ENCODE data around the gene ZFAND4.

DNA sequence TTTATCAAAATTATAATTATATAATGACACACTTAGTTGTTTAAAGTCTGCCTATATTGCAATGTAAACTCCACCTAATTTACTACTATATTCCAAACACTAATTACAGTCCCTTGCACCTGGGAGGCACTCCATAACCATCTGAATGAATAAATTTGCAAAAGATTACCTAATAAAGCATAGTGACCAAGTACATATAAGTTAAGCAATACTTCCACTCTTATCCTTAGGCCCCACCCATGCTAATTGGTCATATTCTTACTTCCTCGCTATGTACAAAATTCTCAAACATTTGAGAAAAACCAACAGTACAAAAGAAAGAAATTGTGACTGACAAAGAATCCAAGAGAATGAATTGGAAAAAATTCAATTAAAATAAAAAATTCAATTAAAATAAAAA is 65.3 kb downstream of the ZFAND4 start:
- TF ChIP-seq SNAI2 (CRISPR knock-in tag; IDR thresholded peaks at IDR 0.05) (no peak), ARNTL (CRISPR knock-in tag; IDR thresholded peaks at IDR 0.05; ENCODE audit: borderline replicate concordance, low read depth) (no peak), ZC3H10 (CRISPR knock-in tag; IDR thresholded peaks at IDR 0.05) (no peak), ZFP3 (CRISPR knock-in tag; IDR thresholded peaks at IDR 0.05) (no peak), OSR1 (CRISPR knock-in tag; IDR thresholded peaks at IDR 0.05) (no peak), ESRRG (CRISPR knock-in tag; IDR thresholded peaks at IDR 0.05) (no peak), ZFP30 (CRISPR knock-in tag; IDR thresholded peaks at IDR 0.05) (no peak), PPARA (CRISPR knock-in tag; IDR thresholded peaks at IDR 0.05; ENCODE audit: borderline replicate concordance) (no peak)
- TF ChIP-seq, protein P1, sequence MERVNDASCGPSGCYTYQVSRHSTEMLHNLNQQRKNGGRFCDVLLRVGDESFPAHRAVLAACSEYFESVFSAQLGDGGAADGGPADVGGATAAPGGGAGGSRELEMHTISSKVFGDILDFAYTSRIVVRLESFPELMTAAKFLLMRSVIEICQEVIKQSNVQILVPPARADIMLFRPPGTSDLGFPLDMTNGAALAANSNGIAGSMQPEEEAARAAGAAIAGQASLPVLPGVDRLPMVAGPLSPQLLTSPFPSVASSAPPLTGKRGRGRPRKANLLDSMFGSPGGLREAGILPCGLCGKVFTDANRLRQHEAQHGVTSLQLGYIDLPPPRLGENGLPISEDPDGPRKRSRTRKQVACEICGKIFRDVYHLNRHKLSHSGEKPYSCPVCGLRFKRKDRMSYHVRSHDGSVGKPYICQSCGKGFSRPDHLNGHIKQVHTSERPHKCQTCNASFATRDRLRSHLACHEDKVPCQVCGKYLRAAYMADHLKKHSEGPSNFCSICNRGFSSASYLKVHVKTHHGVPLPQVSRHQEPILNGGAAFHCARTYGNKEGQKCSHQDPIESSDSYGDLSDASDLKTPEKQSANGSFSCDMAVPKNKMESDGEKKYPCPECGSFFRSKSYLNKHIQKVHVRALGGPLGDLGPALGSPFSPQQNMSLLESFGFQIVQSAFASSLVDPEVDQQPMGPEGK (CRISPR knock-in tag; IDR thresholded peaks at IDR 0.05; ENCODE audit: borderline replicate concordance): no peak
- TF ChIP-seq, protein P2, sequence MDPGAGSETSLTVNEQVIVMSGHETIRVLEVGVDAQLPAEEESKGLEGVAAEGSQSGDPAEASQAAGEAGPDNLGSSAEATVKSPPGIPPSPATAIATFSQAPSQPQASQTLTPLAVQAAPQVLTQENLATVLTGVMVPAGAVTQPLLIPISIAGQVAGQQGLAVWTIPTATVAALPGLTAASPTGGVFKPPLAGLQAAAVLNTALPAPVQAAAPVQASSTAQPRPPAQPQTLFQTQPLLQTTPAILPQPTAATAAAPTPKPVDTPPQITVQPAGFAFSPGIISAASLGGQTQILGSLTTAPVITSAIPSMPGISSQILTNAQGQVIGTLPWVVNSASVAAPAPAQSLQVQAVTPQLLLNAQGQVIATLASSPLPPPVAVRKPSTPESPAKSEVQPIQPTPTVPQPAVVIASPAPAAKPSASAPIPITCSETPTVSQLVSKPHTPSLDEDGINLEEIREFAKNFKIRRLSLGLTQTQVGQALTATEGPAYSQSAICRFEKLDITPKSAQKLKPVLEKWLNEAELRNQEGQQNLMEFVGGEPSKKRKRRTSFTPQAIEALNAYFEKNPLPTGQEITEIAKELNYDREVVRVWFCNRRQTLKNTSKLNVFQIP (CRISPR knock-in tag; IDR thresholded peaks at IDR 0.05; ENCODE audit: borderline replicate concordance, low read depth): no peak
- TF ChIP-seq, protein P3, sequence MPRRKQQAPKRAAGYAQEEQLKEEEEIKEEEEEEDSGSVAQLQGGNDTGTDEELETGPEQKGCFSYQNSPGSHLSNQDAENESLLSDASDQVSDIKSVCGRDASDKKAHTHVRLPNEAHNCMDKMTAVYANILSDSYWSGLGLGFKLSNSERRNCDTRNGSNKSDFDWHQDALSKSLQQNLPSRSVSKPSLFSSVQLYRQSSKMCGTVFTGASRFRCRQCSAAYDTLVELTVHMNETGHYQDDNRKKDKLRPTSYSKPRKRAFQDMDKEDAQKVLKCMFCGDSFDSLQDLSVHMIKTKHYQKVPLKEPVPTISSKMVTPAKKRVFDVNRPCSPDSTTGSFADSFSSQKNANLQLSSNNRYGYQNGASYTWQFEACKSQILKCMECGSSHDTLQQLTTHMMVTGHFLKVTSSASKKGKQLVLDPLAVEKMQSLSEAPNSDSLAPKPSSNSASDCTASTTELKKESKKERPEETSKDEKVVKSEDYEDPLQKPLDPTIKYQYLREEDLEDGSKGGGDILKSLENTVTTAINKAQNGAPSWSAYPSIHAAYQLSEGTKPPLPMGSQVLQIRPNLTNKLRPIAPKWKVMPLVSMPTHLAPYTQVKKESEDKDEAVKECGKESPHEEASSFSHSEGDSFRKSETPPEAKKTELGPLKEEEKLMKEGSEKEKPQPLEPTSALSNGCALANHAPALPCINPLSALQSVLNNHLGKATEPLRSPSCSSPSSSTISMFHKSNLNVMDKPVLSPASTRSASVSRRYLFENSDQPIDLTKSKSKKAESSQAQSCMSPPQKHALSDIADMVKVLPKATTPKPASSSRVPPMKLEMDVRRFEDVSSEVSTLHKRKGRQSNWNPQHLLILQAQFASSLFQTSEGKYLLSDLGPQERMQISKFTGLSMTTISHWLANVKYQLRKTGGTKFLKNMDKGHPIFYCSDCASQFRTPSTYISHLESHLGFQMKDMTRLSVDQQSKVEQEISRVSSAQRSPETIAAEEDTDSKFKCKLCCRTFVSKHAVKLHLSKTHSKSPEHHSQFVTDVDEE (CRISPR knock-in tag; IDR thresholded peaks at IDR 0.05): no peak
